Right atrium auricular region (tissue), 2 donors: ENCODE results near the gene DDX31. TPM values are rescaled to one million over a fixed set of nuclear protein-coding genes. Genes with fewer than 3 reads are reported as not detected.
"Not testable (repeated sequence)": the region's sequence is repeated elsewhere in the genome, so short reads cannot be mapped to it uniquely, and the experiment has no call there.

ENCODE experiments used
- DNase-seq: peaks from one replicate; pipeline ENCODE4 v3.0.0-alpha.2; 2019; ENCODE audit warnings: low spot score
- H3K27ac ChIP-seq, 2 donors: fragments of 200-600 bp; sonication (generic); 1 replicate in 1 of 2; 2 replicates in 1 of 2; pipeline ENCODE4 v1.5.1; 2016 to 2019
- H3K27me3 ChIP-seq, 2 donors: fragments of 200-600 bp; sonication (generic); one replicate each; pipeline versions ENCODE4 v1.5.1 to v1.6.0; 2017 to 2019
- H3K36me3 ChIP-seq: fragments of 200-600 bp; sonication (generic); one replicate; pipeline ENCODE4 v1.5.1; 2016
- H3K4me1 ChIP-seq, 2 donors: fragments of 200-600 bp; sonication (generic); one replicate each; pipeline versions ENCODE4 v1.5.1 to v1.6.0; 2017 to 2019
- H3K4me3 ChIP-seq, 2 donors: fragments of 200-600 bp; sonication (generic); 1 replicate in 1 of 2; 2 replicates in 1 of 2; pipeline ENCODE4 v1.5.1; 2017 to 2019; ENCODE audit warnings: mild to moderate bottlenecking in 1 of 2, moderate library complexity in 1 of 2
- H3K9me3 ChIP-seq, 2 donors: fragments of 200-600 bp; sonication (generic); one replicate each; pipeline ENCODE4 v1.5.1; 2019
- total RNA-seq, 2 donors: library from RNA; depleted of rRNA; stranded (reverse); fragments of >200 nt; gene quantifications; one replicate each; pipeline ENCODE4 v1.1.0, GENCODE V29; 2016
- TF ChIP-seq, protein P1 (sequence below), 2 donors: fragments of 200-600 bp; sonication (generic); IDR thresholded peaks; one replicate each; pipeline ENCODE4 v1.5.1; 2019; ENCODE audit warnings: antibody characterized with exemption in 2 of 2

Gene DDX31
- total RNA-seq, 2 donors from 2014 or later, result 4.6 to 6.0 TPM

DNA sequence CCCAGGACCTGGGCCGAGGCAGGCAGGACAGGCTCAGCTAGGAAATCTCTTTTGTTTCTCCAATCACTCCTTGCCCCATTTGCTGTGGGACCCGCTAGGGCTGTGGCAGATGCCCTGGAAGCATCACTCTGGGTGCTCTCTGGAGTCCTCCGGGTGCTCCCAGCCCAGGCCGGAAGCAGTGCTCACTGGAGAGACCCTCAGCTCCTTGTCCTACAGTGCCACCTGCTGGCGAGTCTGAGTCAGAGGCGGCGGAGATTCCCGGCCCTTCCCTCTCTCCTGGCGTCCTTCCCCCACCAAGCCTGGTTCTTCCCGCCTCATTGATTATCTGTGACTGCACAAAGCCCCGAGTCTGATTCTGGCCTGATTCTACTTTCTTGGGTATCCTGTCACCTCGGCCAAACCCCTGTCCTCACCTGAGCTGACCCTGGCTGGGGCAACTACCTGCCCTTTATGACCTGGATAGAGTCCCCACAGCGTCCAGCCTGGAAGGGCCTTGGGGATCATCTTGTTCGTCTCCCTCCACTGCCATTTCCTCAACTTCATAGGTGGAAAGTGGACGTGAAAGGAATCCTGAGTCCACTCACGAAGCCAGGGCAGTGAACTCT, 94.7 kb downstream of the DDX31 start:
- Histone ChIP-seq H3K27me3 (peaks cover 12 to 19% of the 10 kb centered on the region in 2 donors), H3K27ac (no peak overlapping the region), H3K36me3 (no peaks in the 10 kb centered on the region), H3K9me3 (no peaks in the 10 kb centered on the region), H3K4me3 (no peak overlapping the region), H3K4me1 (peaks cover 0 to 6% of the 10 kb centered on the region in 2 donors)
- TF ChIP-seq, protein P1, sequence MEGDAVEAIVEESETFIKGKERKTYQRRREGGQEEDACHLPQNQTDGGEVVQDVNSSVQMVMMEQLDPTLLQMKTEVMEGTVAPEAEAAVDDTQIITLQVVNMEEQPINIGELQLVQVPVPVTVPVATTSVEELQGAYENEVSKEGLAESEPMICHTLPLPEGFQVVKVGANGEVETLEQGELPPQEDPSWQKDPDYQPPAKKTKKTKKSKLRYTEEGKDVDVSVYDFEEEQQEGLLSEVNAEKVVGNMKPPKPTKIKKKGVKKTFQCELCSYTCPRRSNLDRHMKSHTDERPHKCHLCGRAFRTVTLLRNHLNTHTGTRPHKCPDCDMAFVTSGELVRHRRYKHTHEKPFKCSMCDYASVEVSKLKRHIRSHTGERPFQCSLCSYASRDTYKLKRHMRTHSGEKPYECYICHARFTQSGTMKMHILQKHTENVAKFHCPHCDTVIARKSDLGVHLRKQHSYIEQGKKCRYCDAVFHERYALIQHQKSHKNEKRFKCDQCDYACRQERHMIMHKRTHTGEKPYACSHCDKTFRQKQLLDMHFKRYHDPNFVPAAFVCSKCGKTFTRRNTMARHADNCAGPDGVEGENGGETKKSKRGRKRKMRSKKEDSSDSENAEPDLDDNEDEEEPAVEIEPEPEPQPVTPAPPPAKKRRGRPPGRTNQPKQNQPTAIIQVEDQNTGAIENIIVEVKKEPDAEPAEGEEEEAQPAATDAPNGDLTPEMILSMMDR (IDR thresholded peaks at IDR 0.05), result peak in 1 of 2 donors; percentile 88
- DNase-seq, result no peak

DNA sequence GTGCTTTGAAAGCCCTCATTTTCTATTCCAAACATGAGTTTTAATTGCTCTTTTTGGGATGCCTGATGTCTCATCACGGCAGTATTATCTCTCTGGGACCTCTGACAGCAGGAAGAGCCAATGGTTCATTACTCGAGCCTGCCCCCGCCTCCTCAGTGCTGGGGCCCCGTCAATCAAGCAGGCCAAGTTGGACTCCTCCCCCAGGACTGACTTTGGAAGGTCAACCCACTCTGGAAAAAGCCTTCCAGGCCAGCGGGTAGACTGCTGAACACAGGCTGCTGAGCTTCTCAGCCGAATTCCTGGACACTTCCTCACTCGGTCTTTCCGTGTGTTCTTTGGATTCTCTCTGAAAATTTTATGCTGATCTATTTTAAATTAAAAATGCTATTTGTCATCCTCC, 96.9 kb downstream of the DDX31 start:
- H3K27me3 ChIP-seq, result no peaks in the 10 kb centered on the region
- no peaks in the 10 kb centered on the region for H3K36me3 ChIP-seq
- no peak overlapping the region for H3K4me3 ChIP-seq
- no peak for DNase-seq
- H3K27ac ChIP-seq, result no peak overlapping the region
- no peaks in the 10 kb centered on the region for H3K4me1 ChIP-seq
- H3K9me3 ChIP-seq, result no peaks in the 10 kb centered on the region
- TF ChIP-seq, protein P1 (IDR thresholded peaks at IDR 0.05), result no peak

DNA sequence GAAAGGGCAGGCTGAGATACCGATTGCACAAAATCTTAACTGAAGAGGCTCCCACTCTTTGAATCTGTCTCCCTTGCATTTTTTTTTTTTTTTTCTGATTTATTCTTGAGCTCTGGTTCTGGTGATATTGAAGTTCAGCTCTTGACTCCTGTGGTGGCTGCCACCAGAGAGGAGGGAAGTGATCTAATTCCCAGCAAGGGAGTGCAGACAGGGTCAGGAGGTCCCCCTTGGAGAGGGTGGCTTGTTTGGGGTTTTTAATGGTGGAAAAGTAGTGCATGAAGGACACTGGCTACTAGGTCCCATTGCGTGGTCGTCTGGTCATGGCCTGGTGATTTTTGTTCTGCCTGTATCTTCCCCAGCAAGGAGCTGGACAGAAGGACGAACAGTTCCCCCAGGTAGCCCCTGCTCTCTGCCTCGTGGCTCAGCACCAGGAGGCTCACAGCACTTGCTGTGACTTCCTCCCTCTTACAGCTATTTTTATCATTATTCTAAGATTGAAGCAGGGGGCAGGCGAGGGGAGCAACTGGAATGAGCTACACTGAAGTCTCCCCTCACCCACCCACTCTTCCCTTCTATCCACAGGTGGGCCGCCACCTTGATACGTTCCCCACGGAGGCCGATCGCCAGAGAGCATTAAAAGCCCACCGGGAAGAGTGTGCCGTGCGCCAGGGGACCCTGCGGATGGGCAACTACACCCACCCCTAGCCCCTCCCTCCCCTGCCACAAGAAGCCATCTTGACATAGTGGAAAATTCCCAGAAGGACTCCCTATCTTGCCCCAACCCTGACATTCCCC, 97.8 kb downstream of the DDX31 start:
- H3K9me3 ChIP-seq, result no peaks in the 10 kb centered on the region
- H3K27me3 ChIP-seq, result no peaks in the 10 kb centered on the region
- H3K4me3 ChIP-seq, result no peak overlapping the region
- TF ChIP-seq, protein P1 (IDR thresholded peaks at IDR 0.05), result no peak
- DNase-seq, result no peak
- H3K4me1 ChIP-seq, result no peaks in the 10 kb centered on the region
- no peak overlapping the region for H3K27ac ChIP-seq
- H3K36me3 ChIP-seq, result no peaks in the 10 kb centered on the region

GRCh38 chr9:132568787-132569186, 101.0 kb downstream of the DDX31 start:
- not testable (repeated sequence) for H3K27me3 ChIP-seq, H3K9me3 ChIP-seq, H3K4me3 ChIP-seq, H3K27ac ChIP-seq, H3K4me1 ChIP-seq, DNase-seq, H3K36me3 ChIP-seq

DNA sequence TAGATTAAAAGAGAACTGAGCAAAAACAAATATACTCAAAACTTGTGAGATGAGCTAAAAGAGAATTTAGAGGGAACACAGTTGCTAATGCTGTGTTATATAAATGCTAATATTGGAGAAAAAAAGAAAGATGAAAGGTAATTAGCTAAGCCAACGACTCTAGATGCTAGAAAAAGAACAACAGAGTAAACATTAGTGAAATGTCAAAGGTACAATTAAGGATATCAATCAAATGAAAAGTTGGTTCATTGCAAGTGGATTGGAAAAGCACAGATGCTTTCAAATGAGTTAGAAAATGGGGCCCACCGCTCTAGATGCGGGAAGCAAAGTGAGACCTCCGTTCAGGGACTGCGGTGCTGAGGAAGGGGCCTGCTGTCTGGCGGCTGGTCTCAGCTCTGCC, 105.3 kb downstream of the DDX31 start:
- no peak overlapping the region for H3K4me3 ChIP-seq
- H3K4me1 ChIP-seq, result peaks cover 0 to 27% of the 10 kb centered on the region in 2 donors
- no peak overlapping the region for H3K27ac ChIP-seq
- TF ChIP-seq, protein P1 (IDR thresholded peaks at IDR 0.05), result no peak
- H3K9me3 ChIP-seq, result no peaks in the 10 kb centered on the region
- no peak for DNase-seq
- no peaks in the 10 kb centered on the region for H3K36me3 ChIP-seq
- no peaks in the 10 kb centered on the region for H3K27me3 ChIP-seq

GRCh38 chr9:132562306-132562573, 107.5 kb downstream of the DDX31 start:
- TF ChIP-seq, protein P1 (IDR thresholded peaks at IDR 0.05), result no peak
- Histone ChIP-seq H3K36me3 (no peaks in the 10 kb centered on the region), H3K27ac (no peak overlapping the region), H3K27me3 (no peaks in the 10 kb centered on the region), H3K4me3 (no peak overlapping the region), H3K4me1 (peaks cover 0 to 27% of the 10 kb centered on the region in 2 donors), H3K9me3 (no peaks in the 10 kb centered on the region)
- DNase-seq, result no peak
